ENCODE data around the gene ABHD16A.
A peak's percentile ranks its signal among the peaks of the same experiment; 100 is the strongest.

ABHD16A gene

GRCh38 chr6:31733734-31734133, 30.6 kb upstream of the ABHD16A start:
- Histone ChIP-seq H3K36me3 (ENCODE audit: insufficient read depth, low read length) (peaks cover 35% of the 10 kb centered on the region), H3F3A (ENCODE audit: low read depth) (peaks cover 23% of the 10 kb centered on the region), H3K9ac (ENCODE audit: low read depth, low read length, poor library complexity, severe bottlenecking) (peak overlapping the region; percentile 100), H3K4me1 (ENCODE audit: insufficient read depth, low read length, poor library complexity, severe bottlenecking) (peaks cover 62% of the 10 kb centered on the region), H3K4me2 (ENCODE audit: low read depth, low read length, poor library complexity, severe bottlenecking) (peak overlapping the region; percentile 99), H2AFZ (ENCODE audit: low read length) (no peak overlapping the region), H3K79me2 (ENCODE audit: insufficient read depth, low read length) (peaks cover 81% of the 10 kb centered on the region), H3K9me2 (replicated peaks; ENCODE audit: low read depth, low read length) (no peaks in the 10 kb centered on the region), H4K20me1 (ENCODE audit: insufficient read depth, low read length, poor library complexity, severe bottlenecking) (peaks cover 42% of the 10 kb centered on the region), H3K27me3 (ENCODE audit: insufficient read depth, low read length, poor library complexity, severe bottlenecking) (peaks cover 9% of the 10 kb centered on the region), H3K4me3 (ENCODE audit: low read length, poor library complexity, severe bottlenecking) (peak overlapping the region; percentile 100), H3K9me3 (ENCODE audit: insufficient read depth, low read depth, low read length) (no peaks in the 10 kb centered on the region)
- TF ChIP-seq EZH2phosphoT487 (IDR thresholded peaks at IDR 0.05; ENCODE audit: borderline replicate concordance): no peak
- TF ChIP-seq, protein P1, sequence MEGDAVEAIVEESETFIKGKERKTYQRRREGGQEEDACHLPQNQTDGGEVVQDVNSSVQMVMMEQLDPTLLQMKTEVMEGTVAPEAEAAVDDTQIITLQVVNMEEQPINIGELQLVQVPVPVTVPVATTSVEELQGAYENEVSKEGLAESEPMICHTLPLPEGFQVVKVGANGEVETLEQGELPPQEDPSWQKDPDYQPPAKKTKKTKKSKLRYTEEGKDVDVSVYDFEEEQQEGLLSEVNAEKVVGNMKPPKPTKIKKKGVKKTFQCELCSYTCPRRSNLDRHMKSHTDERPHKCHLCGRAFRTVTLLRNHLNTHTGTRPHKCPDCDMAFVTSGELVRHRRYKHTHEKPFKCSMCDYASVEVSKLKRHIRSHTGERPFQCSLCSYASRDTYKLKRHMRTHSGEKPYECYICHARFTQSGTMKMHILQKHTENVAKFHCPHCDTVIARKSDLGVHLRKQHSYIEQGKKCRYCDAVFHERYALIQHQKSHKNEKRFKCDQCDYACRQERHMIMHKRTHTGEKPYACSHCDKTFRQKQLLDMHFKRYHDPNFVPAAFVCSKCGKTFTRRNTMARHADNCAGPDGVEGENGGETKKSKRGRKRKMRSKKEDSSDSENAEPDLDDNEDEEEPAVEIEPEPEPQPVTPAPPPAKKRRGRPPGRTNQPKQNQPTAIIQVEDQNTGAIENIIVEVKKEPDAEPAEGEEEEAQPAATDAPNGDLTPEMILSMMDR (conservative IDR thresholded peaks at IDR 0.05; ENCODE audit: low read length): no peak

DNA sequence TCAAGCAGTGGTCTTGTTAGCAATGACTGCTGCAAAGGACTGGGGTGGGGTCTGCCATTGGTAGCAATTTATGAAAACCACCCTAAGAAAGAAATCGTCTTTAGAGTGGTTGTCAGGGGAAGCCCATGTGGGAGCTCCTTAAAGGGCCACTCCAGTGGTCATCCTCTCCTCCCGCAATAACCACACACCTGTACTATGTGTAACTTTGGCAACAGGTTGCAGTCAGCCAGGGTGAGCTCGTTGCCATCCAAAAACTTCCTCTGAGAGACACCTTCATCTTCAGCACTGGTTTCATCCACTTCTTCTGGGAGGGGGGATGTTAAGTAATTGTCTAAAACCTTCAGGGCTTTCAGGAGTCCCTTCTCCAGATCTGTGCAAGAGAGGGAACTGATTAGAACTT, 28.9 kb upstream of the ABHD16A start:
- Histone ChIP-seq H2AFZ (ENCODE audit: low read length) (no peak overlapping the region), H3K9me3 (ENCODE audit: insufficient read depth, low read depth, low read length) (no peaks in the 10 kb centered on the region), H3F3A (ENCODE audit: low read depth) (peaks cover 15% of the 10 kb centered on the region; the same call in 1 of the 2 replicates), H3K79me2 (ENCODE audit: insufficient read depth, low read length) (peaks cover 92% of the 10 kb centered on the region), H3K9me2 (replicated peaks; ENCODE audit: low read depth, low read length) (no peaks in the 10 kb centered on the region), H3K36me3 (ENCODE audit: insufficient read depth, low read length) (peaks cover 40% of the 10 kb centered on the region), H4K20me1 (ENCODE audit: insufficient read depth, low read length, poor library complexity, severe bottlenecking) (peaks cover 48% of the 10 kb centered on the region), H3K4me3 (ENCODE audit: low read length, poor library complexity, severe bottlenecking) (no peak overlapping the region), H3K4me2 (ENCODE audit: low read depth, low read length, poor library complexity, severe bottlenecking) (peak overlapping the region; percentile 21), H3K9ac (ENCODE audit: low read depth, low read length, poor library complexity, severe bottlenecking) (no peak overlapping the region), H3K4me1 (ENCODE audit: insufficient read depth, low read length, poor library complexity, severe bottlenecking) (peaks cover 55% of the 10 kb centered on the region), H3K27me3 (ENCODE audit: insufficient read depth, low read length, poor library complexity, severe bottlenecking) (peaks cover 9% of the 10 kb centered on the region)
- no peak for TF ChIP-seq EZH2phosphoT487 (IDR thresholded peaks at IDR 0.05; ENCODE audit: borderline replicate concordance)
- TF ChIP-seq, protein P1 (conservative IDR thresholded peaks at IDR 0.05; ENCODE audit: low read length): no peak

- H3F3A ChIP-seq (ENCODE audit: low read depth): peaks cover 16% of the 10 kb centered on the region; the same call in 1 of the 2 replicates
These were observed 27.5 kb upstream of the ABHD16A start for GRCh38 chr6:31730631-31731086.

More at GRCh38 chr6:31730631-31731086, 27.5 kb upstream of the ABHD16A start:
- Histone ChIP-seq H2AFZ (ENCODE audit: low read length) (no peak overlapping the region), H4K20me1 (ENCODE audit: insufficient read depth, low read length, poor library complexity, severe bottlenecking) (peaks cover 45% of the 10 kb centered on the region), H3K9ac (ENCODE audit: low read depth, low read length, poor library complexity, severe bottlenecking) (peak overlapping the region; percentile 89), H3K9me2 (replicated peaks; ENCODE audit: low read depth, low read length) (no peaks in the 10 kb centered on the region), H3K36me3 (ENCODE audit: insufficient read depth, low read length) (peaks cover 41% of the 10 kb centered on the region), H3K9me3 (ENCODE audit: insufficient read depth, low read depth, low read length) (no peaks in the 10 kb centered on the region), H3K4me2 (ENCODE audit: low read depth, low read length, poor library complexity, severe bottlenecking) (peak overlapping the region; percentile 85), H3K79me2 (ENCODE audit: insufficient read depth, low read length) (peaks cover 83% of the 10 kb centered on the region), H3K4me3 (ENCODE audit: low read length, poor library complexity, severe bottlenecking) (peak overlapping the region; percentile 94), H3K27me3 (ENCODE audit: insufficient read depth, low read length, poor library complexity, severe bottlenecking) (peaks cover 5% of the 10 kb centered on the region), H3K4me1 (ENCODE audit: insufficient read depth, low read length, poor library complexity, severe bottlenecking) (peaks cover 62% of the 10 kb centered on the region)
- TF ChIP-seq, protein P1 (conservative IDR thresholded peaks at IDR 0.05; ENCODE audit: low read length): 0 out of 2 replicates have a peak, but pooled peaks have one; percentile 1
- TF ChIP-seq EZH2phosphoT487 (IDR thresholded peaks at IDR 0.05; ENCODE audit: borderline replicate concordance): no peak
